A549 (cell line): ENCODE data around the gene CECR2. TPM values are rescaled to one million over a fixed set of nuclear protein-coding genes. Genes with fewer than 3 reads are reported as not detected.

Source experiments
- ATAC-seq, 2 experiments: fragments of 200-7000 bp in 1 of 2; fragments of >200 bp in 1 of 2; cut with Nextera tagmentation in 1 of 2; cut with Tn5 transposase in 1 of 2; 3 replicates each; pipeline versions ENCODE4 v1.8.0 to v1.9.1; 2018 to 2020; ENCODE audit warnings: mild to moderate bottlenecking in 1 of 2, moderate library complexity in 1 of 2
- CTCF ChIA-PET: fragments of 300-600 bp; sonication (Branson Sonifier 250); formaldehyde crosslinking; extraction: SDS; loops from one replicate; lab custom pipeline; 2021; ENCODE audit warnings: antibody characterized with exemption, inconsistent platforms; lab: Yijun Ruan, JAX
- POLR2A ChIA-PET: fragments of 350-600 bp; formaldehyde crosslinking; extraction: SDS; loops from one replicate; lab custom pipeline; 2021; ENCODE audit warnings: antibody characterized with exemption, inconsistent platforms; lab: Yijun Ruan, JAX
- DNase-seq, 2 experiments: peaks; one replicate each; pipeline versions ENCODE4 v3.0.0 to v3.0.0-alpha.2; 2011 to 2016; ENCODE audit warnings: low read depth in 1 of 2, low spot score in 1 of 2
- FAIRE-seq: peaks from 2 replicates; lab custom pipeline; 2011; peaks lifted over from hg19 to GRCh38; lab: Jason Lieb, UNC
- H3K27ac ChIP-seq, 2 experiments: fragments of >200 bp; sonication (Bioruptor Twin); formaldehyde crosslinking; 3 replicates each; pipeline ENCODE4 v1.5.1; 2016 to 2017
- H3K4me1 ChIP-seq: fragments of >200 bp; sonication (Bioruptor Twin); formaldehyde crosslinking; 3 replicates; pipeline ENCODE4 v1.6.1; 2016
- H3K4me2 ChIP-seq: fragments of >200 bp; sonication (Bioruptor Twin); formaldehyde crosslinking; 3 replicates; pipeline ENCODE4 v1.6.1; 2016
- H3K4me3 ChIP-seq: fragments of >200 bp; sonication (Bioruptor Twin); formaldehyde crosslinking; 3 replicates; pipeline ENCODE4 v1.5.1; 2016
- H3K9me3 ChIP-seq: fragments of >200 bp; sonication (Bioruptor Twin); formaldehyde crosslinking; 3 replicates; pipeline ENCODE4 v1.6.1; 2016
- BHLHE40 ChIP-seq: IDR thresholded peaks from 2 replicates; pipeline ENCODE4 v1.6.1; 2012; ENCODE audit warnings: low read depth, low read length, inconsistent platforms
- CBX8 ChIP-seq: fragments of 200-600 bp; sonication (generic); IDR thresholded peaks from 2 replicates; pipeline ENCODE4 v1.6.1; 2016
- CHD2 ChIP-seq: fragments of 150-350 bp; IDR thresholded peaks from 2 replicates; pipeline ENCODE4 v1.6.1; 2014; ENCODE audit warnings: low read length; ENCODE audit not compliant: partially characterized antibody
- E2F6 ChIP-seq: IDR thresholded peaks from 2 replicates; pipeline ENCODE4 v1.6.1; 2012; ENCODE audit warnings: low read depth, borderline replicate concordance
- EHMT2 ChIP-seq: fragments of 200-600 bp; sonication (generic); IDR thresholded peaks from 2 replicates; pipeline ENCODE4 v1.6.1; 2016; ENCODE audit warnings: antibody characterized with exemption, low read depth, mild to moderate bottlenecking, moderate library complexity
- GATA3 ChIP-seq: IDR thresholded peaks from 2 replicates; pipeline ENCODE4 v1.6.1; 2012; ENCODE audit warnings: borderline replicate concordance
- HES2 ChIP-seq: fragments of >200 bp; sonication (Bioruptor Twin); formaldehyde crosslinking; IDR thresholded peaks from 2 replicates; pipeline ENCODE4 v1.6.1; 2016
- HOXB13 ChIP-seq: fragments of 250-450 bp; sonication (Bioruptor Pico); IDR thresholded peaks from 2 replicates; pipeline ENCODE4 v1.5.0; 2020; ENCODE audit warnings: low read depth, mild to moderate bottlenecking, moderate library complexity
- HOXB5 ChIP-seq: fragments of 250-450 bp; sonication (Bioruptor Pico); IDR thresholded peaks from 2 replicates; pipeline ENCODE4 v1.5.0; 2020; ENCODE audit warnings: mild to moderate bottlenecking, moderate library complexity
- JUNB ChIP-seq: fragments of >200 bp; sonication (Bioruptor Twin); formaldehyde crosslinking; IDR thresholded peaks from 2 replicates; pipeline ENCODE4 v1.6.1; 2016
- KDM1A ChIP-seq: fragments of 200-600 bp; sonication (generic); IDR thresholded peaks from 2 replicates; pipeline ENCODE4 v1.6.1; 2016; ENCODE audit warnings: low read depth, mild to moderate bottlenecking
- KDM5A ChIP-seq: fragments of 200-600 bp; sonication (generic); IDR thresholded peaks from 2 replicates; pipeline ENCODE4 v1.6.1; 2016; ENCODE audit warnings: antibody characterized with exemption, mild to moderate bottlenecking
- MAFK ChIP-seq: fragments of 450-650 bp; IDR thresholded peaks from 2 replicates; pipeline ENCODE4 v1.6.1; 2014; ENCODE audit not compliant: partially characterized antibody
- MAX ChIP-seq: IDR thresholded peaks from 2 replicates; pipeline ENCODE4 v1.6.1; 2012
- MYC ChIP-seq: IDR thresholded peaks from 2 replicates; pipeline ENCODE4 v1.6.1; 2012; ENCODE audit warnings: mild to moderate bottlenecking, inconsistent platforms, low read length, improper control_type of control experiment, borderline replicate concordance
- NPAS2 ChIP-seq: fragments of 250-450 bp; sonication (Bioruptor Pico); IDR thresholded peaks from 2 replicates; pipeline ENCODE4 v1.8.0; 2022; ENCODE audit warnings: mild to moderate bottlenecking, moderate library complexity, borderline replicate concordance
- POLR2AphosphoS2 ChIP-seq: conservative IDR thresholded peaks from 2 replicates; pipeline ENCODE4 v1.6.1; 2012; ENCODE audit warnings: low read length, improper control_type of control experiment, inconsistent platforms
- RFX5 ChIP-seq: fragments of 450-650 bp; IDR thresholded peaks from 2 replicates; pipeline ENCODE4 v1.7.1; 2014; ENCODE audit warnings: antibody characterized with exemption, mild to moderate bottlenecking, moderate library complexity
- SMC3 ChIP-seq: fragments of >200 bp; sonication (Bioruptor Twin); formaldehyde crosslinking; IDR thresholded peaks from 3 replicates; pipeline ENCODE4 v1.6.1; 2018; ENCODE audit warnings: inconsistent platforms
- USF2 ChIP-seq: fragments of 450-650 bp; IDR thresholded peaks from 2 replicates; pipeline ENCODE4 v1.6.1; 2014; ENCODE audit warnings: antibody characterized with exemption
- ZC3H11A ChIP-seq: fragments of 450-650 bp; IDR thresholded peaks from 2 replicates; pipeline ENCODE4 v1.6.1; 2014; ENCODE audit warnings: antibody characterized with exemption, mild to moderate bottlenecking
- ZSCAN20 ChIP-seq: fragments of 250-450 bp; sonication (Bioruptor Pico); IDR thresholded peaks from 2 replicates; pipeline ENCODE4 v1.8.0; 2022; ENCODE audit warnings: mild to moderate bottlenecking, moderate library complexity
- WGBS: methylation state at CpG from one replicate; pipeline ENCODE4 v1.1.6; 2017; ENCODE audit errors: missing lambda C conversion rate; 5-methylcytosine and 5-hydroxymethylcytosine counted together
- polyA plus RNA-seq, 4 experiments: library from polyadenylated mRNA; depleted of rRNA in 3 of 4; stranded (reverse); fragments of >200 nt; fragmentation: RNase III in 1 of 4; extraction: RNeasy Plus Mini Kit Qiagen cat#74134 plus additional on column Dnase treatment in 1 of 4; gene quantifications; 2 replicates in 3 of 4; 3 replicates in 1 of 4; pipeline ENCODE4 v1.2.3, GENCODE V29; 2011 to 2017

CECR2 gene
- polyA plus RNA-seq, 2 of the 4 experiments (the other 2 are of a cell fraction) = 0.01 to 0.06 TPM

GRCh38 chr22:17349172-17349571, 20.1 kb upstream of the CECR2 start:
- H3K9me3 ChIP-seq = no peaks in the 10 kb centered on the region
- WGBS = 52% methylated on average over 10 of the region's 10 CpGs
- ChIA-PET POLR2A (no interaction called here), CTCF (interaction anchor here (1.0 kb wide), 1 partner anchor 10 kb away, joined by 3 read pairs; no protein-coding TSS in a partner anchor)
- no peak for FAIRE-seq
- no peak overlapping the region; the same call in 2 of the 3 replicates for H3K4me3 ChIP-seq
- H3K27ac ChIP-seq = no peak overlapping the region
- peak overlapping the region; percentile 57 for H3K4me2 ChIP-seq
- H3K4me1 ChIP-seq = no peaks in the 10 kb centered on the region
- ATAC-seq = no peak
- TF ChIP-seq GATA3 (no peak), BHLHE40 (no peak)
- no peak for DNase-seq

- Histone ChIP-seq H3K4me1 (no peaks in the 10 kb centered on the region), H3K4me3 (no peak overlapping the region), H3K9me3 (no peaks in the 10 kb centered on the region), H3K4me2 (no peak overlapping the region), H3K27ac (no peak overlapping the region)
- TF ChIP-seq ZSCAN20 (CRISPR knock-in tag) = no peak
- no peak for DNase-seq
- POLR2A ChIA-PET = no interaction called here
- CTCF ChIA-PET = no interaction called here
- FAIRE-seq = no peak
- 29% methylated on average over 3 of the region's 3 CpGs for WGBS
- ATAC-seq = no peak
Measured at GRCh38 chr22:17350292-17350691, 19.0 kb upstream of the CECR2 start.

GRCh38 chr22:17352798-17353197, 16.5 kb upstream of the CECR2 start:
- POLR2A ChIA-PET = no interaction called here
- no peak overlapping the region for H3K27ac ChIP-seq
- TF ChIP-seq E2F6 (no peak), MAFK (no peak), HOXB13 (CRISPR knock-in tag) (no peak), HES2 (no peak), CBX8 (no peak), SMC3 (no peak), MYC (no peak)
- TF ChIP-seq, all 56 proteins: peak for 0
- H3K4me2 ChIP-seq = no peak overlapping the region
- no peaks in the 10 kb centered on the region for H3K9me3 ChIP-seq
- H3K4me1 ChIP-seq = no peaks in the 10 kb centered on the region
- H3K4me3 ChIP-seq = no peak overlapping the region
- CTCF ChIA-PET = interaction anchor here (1.5 kb wide), 1 partner anchor 181 kb away, joined by 3 read pairs; no protein-coding TSS in a partner anchor
- DNase-seq (no peak), ATAC-seq (no peak), FAIRE-seq (no peak)
- WGBS = 65% methylated on average over 4 of the region's 4 CpGs

- FAIRE-seq (no peak), ATAC-seq (no peak), DNase-seq (no peak)
- POLR2A ChIA-PET = no interaction called here
- no peak overlapping the region for H3K4me3 ChIP-seq
- H3K4me1 ChIP-seq = no peaks in the 10 kb centered on the region
- H3K9me3 ChIP-seq = no peaks in the 10 kb centered on the region
- TF ChIP-seq JUNB (no peak), USF2 (no peak), HOXB13 (CRISPR knock-in tag) (no peak), E2F6 (no peak), RFX5 (no peak), POLR2AphosphoS2 (no peak), CHD2 (no peak), KDM1A (no peak), MAX (no peak), ZC3H11A (no peak), EHMT2 (no peak), KDM5A (no peak), NPAS2 (CRISPR knock-in tag) (no peak), HOXB5 (CRISPR knock-in tag) (no peak)
- CTCF ChIA-PET = no interaction called here
- H3K4me2 ChIP-seq = no peak overlapping the region
- 71% methylated on average over 2 of the region's 2 CpGs for WGBS
- no peak overlapping the region for H3K27ac ChIP-seq
Measured at GRCh38 chr22:17357688-17358087, 11.6 kb upstream of the CECR2 start.
